LHCN-M2 (cell line): Measurements from ENCODE around the gene TTC7B. TPM values are rescaled to one million over a fixed set of nuclear protein-coding genes. Genes with fewer than 3 reads are reported as not detected.

Experiments used
- DNase-seq: peaks from one replicate; pipeline ENCODE4 v3.0.0-alpha.2; 2012; ENCODE audit warnings: low read depth
- total RNA-seq: library from RNA; depleted of rRNA; stranded (reverse); fragments of >200 nt; gene quantifications from 2 replicates; pipeline ENCODE4 v1.2.3, GENCODE V29; 2014

The TTC7B gene
- total RNA-seq, 1 experiment from 2014 or later = 36.4 TPM

DNA sequence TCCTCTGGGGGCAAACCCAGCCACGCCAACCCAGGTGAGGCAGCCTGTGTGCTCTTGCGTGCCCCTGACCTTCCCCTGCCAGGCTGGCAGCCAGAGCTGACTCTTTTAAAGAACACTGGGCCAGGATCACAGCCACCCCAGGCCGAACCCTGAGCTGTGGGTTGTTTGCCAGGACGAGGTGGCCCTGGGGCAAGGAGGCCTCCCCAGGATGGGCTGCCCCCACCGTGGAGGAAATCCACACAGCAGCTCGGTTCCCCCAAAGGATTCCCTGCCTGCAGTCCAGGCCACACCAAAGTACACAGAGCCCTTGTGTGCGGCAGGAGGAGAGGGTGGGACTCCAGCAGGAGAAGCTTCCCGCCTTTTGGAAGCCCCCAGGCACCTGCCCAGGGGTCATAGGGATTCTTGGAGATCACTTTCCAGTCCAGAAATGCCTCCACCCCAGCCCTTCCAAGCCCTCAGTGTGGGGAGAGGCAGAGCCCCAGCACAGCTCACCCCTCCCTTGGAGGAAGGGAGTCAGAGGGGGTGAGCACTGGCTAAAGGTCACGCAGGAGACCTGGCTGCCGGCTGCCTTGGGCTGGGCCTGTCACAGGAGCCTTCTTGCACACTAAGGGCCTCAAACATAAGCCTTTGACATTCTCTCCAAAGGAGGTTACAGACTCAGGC is 303.8 kb downstream of the TTC7B start:
- no peak for DNase-seq

DNA sequence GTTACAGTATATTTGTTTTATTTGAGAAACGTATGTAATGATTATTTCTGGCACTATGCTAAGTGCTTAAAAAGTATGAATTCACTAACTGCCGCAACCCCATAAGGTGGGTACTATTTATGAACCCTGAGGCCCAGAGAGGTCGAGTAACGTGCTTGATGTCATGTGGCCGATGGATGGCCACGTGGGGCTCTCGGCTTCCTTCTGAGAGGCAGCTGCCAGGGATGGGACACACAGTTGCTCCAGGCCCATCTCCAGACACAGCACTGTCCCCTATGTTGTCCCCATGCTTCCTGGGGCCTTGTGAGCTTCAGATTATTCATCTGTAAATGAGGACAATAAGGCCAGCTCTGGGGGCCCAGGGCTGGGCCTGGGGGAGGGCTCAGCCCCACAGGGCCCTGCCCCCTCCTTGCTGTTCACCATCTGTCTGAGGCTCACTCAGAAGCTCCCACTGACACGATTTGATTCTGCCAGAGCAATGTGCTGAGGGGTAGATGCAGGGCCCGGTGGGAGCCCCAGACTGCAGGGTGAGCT is 304.4 kb downstream of the TTC7B start:
- DNase-seq = no peak

DNA sequence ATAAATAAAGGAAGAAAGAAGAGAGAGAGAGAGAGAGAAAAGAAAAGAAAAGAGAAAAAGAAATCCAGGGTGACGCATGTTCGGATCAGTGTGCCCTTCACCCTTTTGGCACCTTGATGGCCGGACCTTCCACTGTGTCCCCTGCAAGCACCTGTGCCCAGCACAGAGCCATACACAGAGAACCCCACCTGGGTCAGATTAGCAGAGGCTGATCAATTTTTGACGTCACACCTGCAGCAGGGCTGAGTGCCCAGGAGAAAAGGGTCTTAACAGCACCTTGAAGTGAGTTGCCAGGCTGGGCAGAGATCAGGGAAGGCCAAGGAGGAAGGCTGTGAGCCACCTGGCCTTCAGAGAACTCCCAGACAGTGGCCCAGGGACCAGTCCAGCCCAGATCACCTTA is 305.0 kb downstream of the TTC7B start:
- DNase-seq = no peak

DNA sequence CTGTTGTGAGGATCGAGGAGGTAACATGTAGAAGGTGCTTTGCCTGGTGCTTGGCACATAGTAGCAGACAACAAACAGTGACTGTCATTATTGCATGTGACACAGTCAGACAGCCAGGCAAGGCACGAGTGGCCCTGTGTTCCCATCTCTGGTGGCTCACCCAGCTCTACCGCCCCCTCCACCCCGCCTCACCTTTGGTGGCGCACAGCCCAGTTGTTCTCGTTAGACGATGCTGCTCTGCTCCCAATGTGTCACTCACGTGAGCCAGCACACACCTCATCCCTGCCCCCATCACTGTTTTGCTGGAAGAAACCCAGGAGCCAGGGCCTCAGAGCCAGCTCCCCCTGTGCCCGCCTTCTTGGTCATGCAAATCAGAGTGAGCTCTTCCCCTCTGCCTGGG is 306.1 kb downstream of the TTC7B start:
- no peak for DNase-seq

DNA sequence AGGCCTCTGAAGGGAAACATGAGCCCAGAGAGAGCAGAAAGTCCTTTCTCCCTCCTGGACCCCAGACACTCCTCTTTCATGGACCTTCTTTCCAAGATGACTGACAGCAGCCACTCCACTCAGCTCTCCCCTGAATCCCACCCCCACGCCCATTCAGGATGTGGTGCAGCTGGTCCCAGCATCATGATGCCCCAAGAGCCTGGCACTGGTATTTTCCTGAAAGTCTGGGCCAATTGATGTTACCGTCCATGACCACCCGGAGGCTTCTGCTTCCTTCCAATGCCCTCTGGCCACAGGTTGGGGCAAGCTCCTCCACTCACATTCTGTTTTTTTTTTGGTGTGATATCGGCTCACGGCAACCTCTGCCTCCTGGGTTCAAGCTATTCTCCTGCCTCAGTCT is 306.8 kb downstream of the TTC7B start:
- DNase-seq = no peak

DNA sequence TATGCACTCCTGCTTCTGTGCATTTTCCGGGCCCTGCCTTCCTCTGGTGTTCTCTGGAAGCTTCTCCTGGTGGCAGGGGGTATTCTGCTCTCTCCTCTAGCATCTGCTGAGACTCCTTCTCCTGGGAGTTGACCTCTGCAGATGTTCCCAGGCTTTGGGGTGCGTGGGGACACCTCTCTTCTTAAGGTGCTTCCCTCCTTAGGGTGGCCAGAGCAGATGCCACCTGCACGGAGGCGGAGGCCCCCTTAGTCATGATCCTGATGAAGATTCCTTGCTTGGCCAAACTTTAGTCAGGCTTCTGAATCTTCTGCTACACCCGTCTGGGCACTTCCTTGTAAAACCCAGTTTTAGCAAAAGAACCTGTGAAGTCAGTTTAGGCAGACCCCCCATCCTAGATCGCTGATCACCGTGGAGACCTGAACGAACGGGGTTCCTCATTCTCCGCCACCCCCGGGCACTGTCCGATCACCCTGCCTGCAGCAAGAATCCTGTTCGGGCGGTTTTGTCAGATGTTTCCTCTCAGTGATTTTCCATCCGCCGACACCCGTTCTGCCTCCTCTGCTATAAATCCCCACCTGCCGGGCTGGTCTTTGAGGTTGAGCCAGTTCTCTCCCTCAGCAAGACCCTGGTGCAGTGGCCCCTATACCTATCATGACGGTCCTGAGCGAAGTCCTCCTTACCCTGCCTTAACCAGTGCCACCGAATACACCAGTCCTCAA is 307.5 kb downstream of the TTC7B start:
- DNase-seq = no peak

DNA sequence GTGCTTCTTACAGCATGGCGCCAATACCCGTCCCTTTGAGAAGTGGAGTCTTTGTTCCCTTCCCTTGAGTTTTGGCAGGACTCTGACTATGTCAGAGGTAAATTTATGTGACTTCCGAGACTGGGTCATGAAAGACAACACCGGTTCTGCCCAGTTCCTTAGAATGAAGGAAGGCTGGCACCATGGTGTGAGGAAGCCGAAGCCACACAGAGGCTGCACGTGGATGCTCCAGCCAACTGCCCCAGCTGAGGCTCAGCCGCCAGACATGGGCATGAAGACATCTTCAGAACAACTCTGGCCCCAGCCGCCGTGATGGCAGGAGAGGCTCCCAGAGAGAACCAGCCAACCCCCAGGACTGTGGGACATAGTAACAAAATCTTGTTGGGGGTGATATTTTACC is 308.2 kb downstream of the TTC7B start:
- DNase-seq = no peak

DNA sequence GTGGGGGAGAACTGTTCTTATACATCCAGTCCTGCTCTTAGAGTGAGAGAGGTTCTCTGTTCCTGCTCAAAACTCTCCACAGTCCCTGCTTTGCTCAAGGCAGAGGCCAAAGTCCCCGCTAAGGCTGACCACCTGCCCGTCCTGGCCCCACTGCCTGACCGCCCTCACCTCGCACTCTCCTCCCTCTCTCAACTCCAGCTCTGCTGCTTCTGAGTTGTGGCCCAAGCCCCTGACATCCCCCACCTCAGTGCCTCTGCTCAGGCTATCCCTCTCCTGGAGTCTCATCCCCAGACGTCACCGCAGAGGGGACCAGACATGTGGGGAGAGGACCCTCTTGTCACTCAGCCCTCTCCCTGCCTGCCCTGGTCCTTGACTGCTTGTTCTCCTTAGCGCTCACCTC is 308.8 kb downstream of the TTC7B start:
- no peak for DNase-seq

DNA sequence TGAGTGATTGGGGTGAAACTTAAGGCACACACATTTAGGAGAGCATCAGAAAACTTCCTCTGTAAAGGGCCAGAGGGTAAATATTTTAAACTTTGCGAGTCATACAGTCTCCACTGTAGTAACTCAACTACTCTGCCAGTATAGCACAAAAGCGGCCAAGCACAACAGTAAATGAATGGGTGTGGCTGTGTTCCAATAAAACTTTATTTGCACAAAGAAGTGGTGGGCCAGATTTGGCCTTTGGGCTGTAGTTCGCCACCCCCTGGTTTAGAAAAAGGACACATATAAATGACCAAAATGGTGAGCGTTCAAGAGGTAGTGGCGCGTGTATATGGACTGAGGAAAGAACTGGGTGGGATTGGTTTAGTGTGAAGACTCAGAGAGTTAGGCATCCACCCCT is 309.5 kb downstream of the TTC7B start:
- DNase-seq = no peak

DNA sequence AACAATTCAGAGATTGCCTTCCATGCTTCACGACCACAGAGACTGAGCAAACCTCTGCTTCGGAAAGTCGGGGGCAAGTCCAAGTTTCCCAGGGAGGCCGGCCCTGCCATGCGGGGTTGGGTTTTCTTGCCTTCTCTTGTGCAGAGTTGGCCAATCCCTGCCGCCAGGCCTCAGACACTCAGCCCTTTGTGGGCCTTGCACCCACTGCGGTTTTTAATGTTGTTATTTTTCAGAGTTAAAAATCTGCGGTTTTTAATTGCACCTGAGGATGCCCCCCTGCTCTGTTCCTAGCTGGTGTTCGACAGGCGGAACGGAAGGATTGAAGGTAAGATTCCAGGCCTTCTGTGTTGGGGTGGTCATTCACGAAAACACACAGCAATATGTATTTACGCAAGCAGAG is 310.7 kb downstream of the TTC7B start:
- no peak for DNase-seq

DNA sequence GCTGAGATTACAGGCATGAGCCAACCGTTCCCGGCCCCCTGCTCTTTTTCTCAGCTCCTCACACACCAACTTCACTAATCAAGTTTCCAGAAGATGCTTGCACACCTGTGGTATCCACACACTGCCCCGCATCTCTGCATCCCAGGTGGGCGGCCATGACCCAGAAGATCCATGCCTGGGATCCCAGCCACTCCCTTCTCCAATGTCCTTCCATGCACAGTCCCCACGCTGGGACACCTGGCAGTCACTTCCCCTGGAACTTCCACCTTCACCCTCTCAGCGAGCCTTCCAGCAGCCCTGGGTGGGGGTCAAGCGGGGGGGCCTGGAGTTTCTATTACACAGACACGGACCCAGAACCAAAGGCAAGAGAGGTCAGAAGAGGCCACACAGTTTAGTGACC is 311.6 kb downstream of the TTC7B start:
- DNase-seq = no peak

DNA sequence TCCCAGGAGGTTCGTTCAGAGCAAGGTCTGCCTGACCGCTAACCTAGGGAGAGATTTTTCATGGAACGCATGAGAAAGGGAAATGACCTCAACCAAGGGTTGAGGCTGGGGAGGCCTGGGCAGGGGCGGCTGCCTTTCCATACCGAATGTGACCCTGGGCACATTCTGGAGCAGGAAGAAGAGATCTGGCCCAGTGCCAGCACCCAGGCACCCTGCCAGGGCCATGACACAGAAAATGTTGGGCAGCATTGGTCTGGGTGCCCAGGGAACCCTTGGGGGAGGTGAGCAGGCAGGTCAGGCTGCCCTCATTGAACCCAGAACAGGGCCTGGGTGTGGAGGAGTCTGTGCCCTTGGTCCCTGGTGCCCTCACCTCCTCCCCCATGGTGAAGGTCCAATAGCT is 312.6 kb downstream of the TTC7B start:
- no peak for DNase-seq

DNA sequence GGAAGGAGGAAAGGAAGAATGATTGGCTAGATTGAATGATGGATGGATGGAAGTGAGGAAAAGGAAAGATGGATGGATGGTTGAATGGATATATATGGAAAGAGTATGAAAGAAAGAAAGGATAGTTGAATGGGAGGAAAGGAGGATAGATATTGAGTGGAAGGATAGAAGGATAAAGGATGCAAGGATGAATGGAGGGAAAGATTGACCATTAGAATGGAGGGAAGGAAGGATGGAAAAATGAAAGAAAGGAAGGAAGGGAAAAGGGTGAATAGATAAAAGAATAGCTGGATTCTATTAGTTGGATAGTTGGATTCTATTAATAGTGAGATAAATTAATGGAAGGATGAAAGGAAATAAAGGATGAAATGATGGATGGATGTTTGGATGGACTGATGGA is 313.5 kb downstream of the TTC7B start:
- no peak for DNase-seq

DNA sequence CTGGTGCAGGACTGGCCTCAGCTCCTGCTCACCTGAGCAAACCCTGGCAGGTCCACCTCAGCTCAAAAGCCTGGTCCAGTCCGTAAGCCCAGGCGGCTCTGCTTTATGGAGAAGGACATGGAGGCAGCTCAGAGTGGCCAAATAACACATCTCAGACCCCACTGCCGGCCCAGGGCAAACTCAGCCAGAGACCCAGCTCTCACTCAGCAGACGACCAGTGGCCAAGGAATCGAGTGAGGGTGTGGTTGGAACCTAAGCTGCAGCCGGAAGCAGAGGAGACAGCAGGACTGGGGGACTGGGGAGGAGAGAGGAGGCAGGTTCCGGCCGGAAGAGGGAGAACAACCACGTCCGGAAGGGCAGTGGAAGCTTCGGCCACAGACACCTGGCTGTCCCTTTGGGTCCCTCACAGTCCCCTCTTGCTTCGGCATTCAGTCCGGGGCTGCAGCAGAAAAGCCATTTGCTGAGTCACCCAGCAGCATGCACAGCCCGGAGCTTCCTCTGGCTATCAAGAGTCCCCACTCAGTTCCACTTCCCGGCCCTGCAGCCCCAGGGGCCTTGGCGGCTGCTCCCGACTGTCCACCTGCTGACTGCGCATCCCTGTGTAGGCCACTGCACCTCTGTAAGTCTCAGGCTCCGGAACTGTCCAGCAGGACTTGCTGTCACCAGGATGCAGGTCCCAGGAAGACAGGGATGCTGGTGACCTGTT is 315.4 kb downstream of the TTC7B start:
- no peak for DNase-seq

DNA sequence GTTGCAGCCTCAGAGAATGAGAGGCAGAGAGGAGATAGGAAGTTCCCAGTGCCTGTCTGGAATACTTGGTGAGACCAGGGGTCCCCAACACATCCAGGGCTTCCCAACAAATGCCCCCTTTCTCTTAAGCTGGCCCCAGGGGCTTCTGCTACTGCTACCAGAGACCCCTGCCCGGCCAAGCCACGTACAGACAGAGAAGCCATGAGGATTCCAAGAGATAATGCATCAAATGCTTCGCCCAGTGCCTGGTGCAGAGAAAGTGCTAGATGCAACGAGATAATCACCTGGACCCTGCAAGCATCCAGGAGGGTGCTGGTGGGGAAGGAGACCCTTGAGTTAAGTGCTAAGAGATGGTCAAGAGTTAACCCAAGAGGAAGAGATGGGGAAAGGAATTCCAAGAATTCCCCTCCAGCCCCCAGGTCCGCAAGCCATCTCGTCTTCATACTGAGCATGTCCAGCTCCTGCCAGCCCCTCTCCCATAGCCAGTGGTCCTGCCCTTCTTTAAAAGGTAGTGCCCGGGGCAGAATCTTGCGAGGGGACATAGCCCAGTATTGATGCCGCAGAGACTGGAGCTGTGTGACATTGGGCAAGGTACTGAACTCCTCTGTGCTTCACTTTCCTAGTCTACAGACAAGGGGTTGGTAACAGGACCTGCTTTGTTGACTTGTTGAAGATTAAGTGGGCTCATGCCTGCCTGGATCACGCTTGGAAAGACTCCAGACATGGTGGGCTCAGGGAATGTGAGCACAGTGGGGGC is 316.1 kb downstream of the TTC7B start:
- DNase-seq = no peak

DNA sequence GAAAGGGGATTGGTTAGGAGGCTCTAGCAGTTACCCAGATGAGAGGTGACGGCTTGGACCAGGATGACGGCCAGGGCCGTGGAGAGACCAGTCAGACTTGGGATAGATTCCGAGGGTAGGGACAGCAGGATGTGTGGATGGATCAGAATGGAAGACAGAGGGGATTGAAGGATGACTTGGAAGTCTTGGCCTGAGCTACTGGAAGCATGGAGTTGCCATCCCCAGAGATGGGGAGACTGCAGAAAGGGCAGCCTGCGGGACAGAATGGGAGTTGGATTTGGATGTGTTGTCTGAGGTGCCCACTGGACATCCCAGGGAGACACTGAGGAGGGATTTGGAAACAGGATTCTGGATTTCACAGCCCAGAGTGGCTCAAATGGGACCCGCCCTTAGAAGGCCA is 317.1 kb downstream of the TTC7B start:
- no peak for DNase-seq

DNA sequence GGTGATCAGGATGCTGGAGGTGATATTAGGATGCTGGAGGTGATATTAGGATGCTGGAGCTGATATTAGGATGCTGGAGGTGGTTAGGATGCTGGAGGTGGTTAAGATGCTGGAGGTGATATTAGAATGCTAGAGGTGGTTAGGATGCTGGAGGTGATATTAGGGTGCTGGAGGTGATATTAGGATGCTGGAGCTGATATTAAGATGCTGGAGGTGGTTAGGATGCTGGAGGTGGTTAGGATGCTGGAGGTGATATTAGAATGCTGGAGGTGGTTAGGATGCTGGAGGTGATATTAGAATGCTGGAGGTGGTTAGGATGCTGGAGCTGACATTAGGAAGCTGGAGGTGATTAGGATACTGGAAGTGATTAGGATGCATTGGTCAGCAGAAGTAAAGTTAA is 318.0 kb downstream of the TTC7B start:
- no peak for DNase-seq

DNA sequence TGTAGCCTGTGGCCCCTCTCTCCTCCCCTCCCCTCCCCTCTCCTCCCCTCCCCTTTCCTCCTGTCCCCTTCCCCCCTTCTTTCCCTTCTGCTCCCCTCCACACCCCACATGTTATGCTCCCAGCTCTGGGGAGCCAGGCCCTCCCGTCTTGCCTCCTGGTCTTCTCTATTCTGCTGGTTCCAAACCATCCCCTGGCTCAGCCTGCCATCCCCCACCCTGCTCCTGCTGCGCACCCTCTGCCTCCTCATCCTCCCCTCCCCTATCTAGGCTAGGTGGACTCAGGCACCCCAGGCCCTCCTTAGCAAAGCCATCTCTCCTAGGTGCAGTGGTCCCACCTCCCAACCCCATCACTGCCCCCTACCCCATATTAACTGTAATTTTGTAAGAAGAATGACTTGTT is 319.9 kb downstream of the TTC7B start:
- no peak for DNase-seq

DNA sequence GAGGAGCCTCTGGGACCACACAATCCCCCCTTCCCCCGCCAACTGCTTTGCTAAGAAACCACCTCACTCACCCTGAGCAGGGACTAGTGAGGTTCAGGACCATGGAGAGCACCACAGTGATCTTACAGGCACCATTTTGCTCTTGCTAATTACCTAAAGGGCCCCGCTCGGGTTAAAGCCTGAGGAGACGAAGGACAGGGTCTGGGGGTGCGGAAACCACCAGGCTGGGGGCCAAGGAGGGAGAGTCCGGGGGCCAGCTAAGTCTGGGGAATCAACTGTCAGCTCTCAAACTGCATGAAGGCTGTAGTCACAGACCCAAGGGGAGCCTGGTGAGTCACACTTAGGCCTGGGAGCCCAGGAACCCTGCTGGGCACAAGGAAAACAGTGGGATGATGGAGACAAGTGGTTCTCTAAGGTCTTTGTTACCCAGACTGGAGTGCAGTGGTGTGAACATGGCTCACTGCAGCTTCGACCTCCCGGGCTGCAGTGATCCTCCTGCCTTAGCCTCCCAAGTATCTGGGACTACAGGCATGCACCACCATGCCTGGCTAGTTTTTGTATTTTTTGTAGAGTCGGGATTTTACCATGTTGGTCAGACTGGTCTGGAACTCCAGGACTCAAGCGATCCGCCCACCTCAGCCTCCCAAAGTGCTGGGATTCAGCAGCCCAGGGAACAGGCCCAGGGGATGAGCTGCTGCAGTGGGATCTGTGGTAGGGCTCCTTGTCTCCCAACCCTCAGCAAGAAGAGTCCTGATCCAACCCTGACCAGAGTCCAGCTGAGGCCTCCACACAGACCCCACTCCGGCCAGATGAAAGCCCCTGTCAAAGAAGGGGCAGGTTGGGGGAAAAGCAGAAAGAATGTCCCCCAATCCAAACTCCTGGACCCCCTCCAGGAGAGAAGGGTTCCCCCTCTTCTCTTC is 320.6 kb downstream of the TTC7B start:
- DNase-seq = peak; percentile 68

DNA sequence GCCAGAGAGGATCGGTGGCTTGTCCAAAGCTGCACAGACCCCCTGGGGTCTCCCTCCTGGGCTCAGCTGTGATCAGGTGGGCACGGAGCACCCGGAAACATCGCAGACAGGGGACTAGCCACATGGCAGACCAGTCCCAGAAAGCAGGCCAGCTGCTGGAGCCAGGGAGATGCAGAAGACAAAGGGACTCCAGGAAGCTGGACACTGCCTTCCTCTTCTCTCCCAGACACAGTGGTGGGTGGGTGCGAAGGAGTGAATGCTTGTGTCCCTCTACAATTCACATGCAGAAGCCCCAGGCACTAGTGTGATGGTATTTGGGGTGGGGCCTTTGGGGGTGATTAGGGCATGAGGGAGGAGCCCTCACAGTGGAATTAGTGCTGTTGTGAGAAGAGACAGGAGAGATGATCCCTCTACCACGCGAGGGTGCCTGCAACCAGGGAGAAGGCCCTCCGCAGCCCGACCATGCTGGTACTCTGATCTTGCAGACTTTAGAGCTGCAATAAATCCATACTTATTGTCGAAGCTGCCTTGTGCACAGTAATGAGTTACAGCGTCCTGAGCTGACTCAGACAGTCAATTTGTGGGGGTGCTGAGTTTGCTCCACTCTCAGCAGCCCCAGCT is 324.2 kb downstream of the TTC7B start:
- no peak for DNase-seq
